ENCODE data around the gene FCHO2.

FCHO2 gene

GRCh38 chr5:73132759-73133158, 176.9 kb downstream of the FCHO2 start:
- in situ Hi-C loops (cut with HindIII; ENCODE audit: low sequenced_read_pairs), result no loop called here
- H3K4me3 ChIP-seq (ENCODE audit: low read depth, low read length), result no peak overlapping the region
- no peak for DNase-seq (ENCODE audit: low read depth)
- TF ChIP-seq, protein P1, sequence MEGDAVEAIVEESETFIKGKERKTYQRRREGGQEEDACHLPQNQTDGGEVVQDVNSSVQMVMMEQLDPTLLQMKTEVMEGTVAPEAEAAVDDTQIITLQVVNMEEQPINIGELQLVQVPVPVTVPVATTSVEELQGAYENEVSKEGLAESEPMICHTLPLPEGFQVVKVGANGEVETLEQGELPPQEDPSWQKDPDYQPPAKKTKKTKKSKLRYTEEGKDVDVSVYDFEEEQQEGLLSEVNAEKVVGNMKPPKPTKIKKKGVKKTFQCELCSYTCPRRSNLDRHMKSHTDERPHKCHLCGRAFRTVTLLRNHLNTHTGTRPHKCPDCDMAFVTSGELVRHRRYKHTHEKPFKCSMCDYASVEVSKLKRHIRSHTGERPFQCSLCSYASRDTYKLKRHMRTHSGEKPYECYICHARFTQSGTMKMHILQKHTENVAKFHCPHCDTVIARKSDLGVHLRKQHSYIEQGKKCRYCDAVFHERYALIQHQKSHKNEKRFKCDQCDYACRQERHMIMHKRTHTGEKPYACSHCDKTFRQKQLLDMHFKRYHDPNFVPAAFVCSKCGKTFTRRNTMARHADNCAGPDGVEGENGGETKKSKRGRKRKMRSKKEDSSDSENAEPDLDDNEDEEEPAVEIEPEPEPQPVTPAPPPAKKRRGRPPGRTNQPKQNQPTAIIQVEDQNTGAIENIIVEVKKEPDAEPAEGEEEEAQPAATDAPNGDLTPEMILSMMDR (IDR thresholded peaks at IDR 0.05; ENCODE audit: low read depth, low read length, missing control alignments), result no peak

- no peak overlapping the region for H3K4me3 ChIP-seq (ENCODE audit: low read depth, low read length)
- DNase-seq (ENCODE audit: low read depth), result no peak
- TF ChIP-seq, protein P1 (IDR thresholded peaks at IDR 0.05; ENCODE audit: low read depth, low read length, missing control alignments), result no peak
- in situ Hi-C loops (cut with HindIII; ENCODE audit: low sequenced_read_pairs), result no loop called here
Observed at GRCh38 chr5:73135021-73135420, 179.2 kb downstream of the FCHO2 start.

DNA sequence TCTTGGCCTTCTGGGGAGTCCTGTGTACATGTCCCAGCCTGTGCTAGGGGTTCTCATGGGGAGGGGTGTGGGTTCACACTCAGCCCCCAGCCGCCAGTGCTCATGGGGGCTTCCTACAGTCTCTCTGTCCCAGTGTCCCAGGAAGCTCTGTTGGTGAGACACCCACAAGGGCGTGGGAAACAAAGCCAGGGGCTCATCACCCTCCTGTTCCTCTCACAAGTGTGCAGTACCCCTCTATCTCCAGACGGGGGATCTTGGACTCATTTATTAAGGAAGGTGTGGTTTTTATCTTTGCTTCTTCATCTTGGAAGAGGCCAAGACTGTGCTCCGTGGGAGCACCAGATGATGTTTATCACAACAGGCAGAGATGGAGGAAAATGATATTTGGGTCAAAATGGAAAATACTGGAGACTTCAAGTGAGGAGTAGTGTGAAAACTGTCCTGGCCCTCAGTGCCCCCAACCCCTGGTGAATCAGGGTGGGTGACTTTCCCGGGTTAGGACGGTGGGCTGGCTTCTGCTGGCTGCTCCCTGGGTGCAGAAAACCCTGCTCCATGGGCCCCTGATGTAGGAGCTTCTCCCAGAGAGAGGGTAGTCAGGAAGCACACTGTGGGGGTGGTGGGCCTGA, 179.7 kb downstream of the FCHO2 start:
- DNase-seq (ENCODE audit: low read depth), result no peak
- in situ Hi-C loops (cut with HindIII; ENCODE audit: low sequenced_read_pairs), result no loop called here
- TF ChIP-seq, protein P1 (IDR thresholded peaks at IDR 0.05; ENCODE audit: low read depth, low read length, missing control alignments), result peak; percentile 56
- no peak overlapping the region for H3K4me3 ChIP-seq (ENCODE audit: low read depth, low read length)

DNA sequence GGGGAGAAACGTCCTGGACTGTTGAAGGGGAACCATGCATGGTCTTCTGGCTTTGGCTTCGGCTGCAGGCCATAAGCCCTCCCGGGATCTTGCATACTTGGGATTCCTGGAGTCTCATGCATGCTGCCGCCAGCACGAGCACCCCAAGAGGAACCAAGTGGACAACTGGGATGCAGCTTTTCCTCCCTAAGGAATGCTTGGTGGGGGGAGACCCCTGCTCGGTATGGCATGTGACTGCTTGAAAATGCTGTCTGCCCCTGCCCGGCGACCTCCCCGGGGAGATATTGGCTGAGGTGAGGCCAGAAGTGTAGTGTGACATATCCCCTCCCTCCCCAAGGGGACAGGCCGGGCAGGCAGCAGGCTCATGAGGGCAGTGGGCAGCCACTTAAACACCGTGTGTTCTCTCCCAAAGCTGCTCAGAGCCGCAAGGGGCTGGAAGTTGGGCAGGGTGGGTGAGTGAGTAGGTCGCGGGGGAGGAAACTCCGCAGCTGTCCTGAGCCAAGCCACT, 180.3 kb downstream of the FCHO2 start:
- no peak overlapping the region for H3K4me3 ChIP-seq (ENCODE audit: low read depth, low read length)
- no peak for DNase-seq (ENCODE audit: low read depth)
- TF ChIP-seq, protein P1 (IDR thresholded peaks at IDR 0.05; ENCODE audit: low read depth, low read length, missing control alignments), result no peak
- in situ Hi-C loops (cut with HindIII; ENCODE audit: low sequenced_read_pairs), result no loop called here

GRCh38 chr5:73137563-73138530, 182.0 kb downstream of the FCHO2 start:
- TF ChIP-seq, protein P1 (IDR thresholded peaks at IDR 0.05; ENCODE audit: low read depth, low read length, missing control alignments), result no peak
- in situ Hi-C loops (cut with HindIII; ENCODE audit: low sequenced_read_pairs), result no loop called here
- H3K4me3 ChIP-seq (ENCODE audit: low read depth, low read length), result no peak overlapping the region
- no peak for DNase-seq (ENCODE audit: low read depth)

- no peak for DNase-seq (ENCODE audit: low read depth)
- no peak overlapping the region for H3K4me3 ChIP-seq (ENCODE audit: low read depth, low read length)
- in situ Hi-C loops (cut with HindIII; ENCODE audit: low sequenced_read_pairs), result no loop called here
- TF ChIP-seq, protein P1 (IDR thresholded peaks at IDR 0.05; ENCODE audit: low read depth, low read length, missing control alignments), result no peak
Observed at GRCh38 chr5:73139485-73139884, 183.6 kb downstream of the FCHO2 start.

Data from astrocyte of the cerebellum (primary cell).